GM18502 (cell line): ENCODE results near the gene KDM6A.
"Not testable (repeated sequence)": the region's sequence is repeated elsewhere in the genome, so short reads cannot be mapped to it uniquely, and the experiment has no call there.

ENCODE experiments used
- ATAC-seq: cut with Tn5 transposase; IDR thresholded peaks from one replicate; pipeline ENCODE4 v1.9.1; 2021; ENCODE audit warnings: mild to moderate bottlenecking; ENCODE audit not compliant: unreplicated experiment, poor library complexity

Gene KDM6A

GRCh38 chrX:44872821-44873414 lies at the start of gene KDM6A:
Gene KDM6A (plus strand): TSS chrX:44873188. CDS start chrX:44873552, 364 bp downstream.
- ATAC-seq = peak; percentile 89

- not testable (repeated sequence) for ATAC-seq
Observed at GRCh38 chrX:44823193-44823592, 49.8 kb upstream of the KDM6A start.

- no peak for ATAC-seq
Observed at GRCh38 chrX:44828008-44828605, 44.9 kb upstream of the KDM6A start.

GRCh38 chrX:44829832-44830231 lies 43.2 kb upstream of the KDM6A start:
- ATAC-seq = no peak

GRCh38 chrX:44842550-44843317 lies 30.3 kb upstream of the KDM6A start:
- no peak for ATAC-seq

GRCh38 chrX:44843318-44843702 lies 29.7 kb upstream of the KDM6A start:
- ATAC-seq = no peak

GRCh38 chrX:44843753-44844152 lies 29.2 kb upstream of the KDM6A start, which contains the start of gene DUSP21:
Gene DUSP21 (plus strand): TSS chrX:44844021. CDS start chrX:44844133, 112 bp downstream.
- ATAC-seq = no peak

- no peak for ATAC-seq
Observed at GRCh38 chrX:44844204-44844603, 28.8 kb upstream of the KDM6A start.

- ATAC-seq = not testable (repeated sequence)
Observed at GRCh38 chrX:44850891-44851290, 22.1 kb upstream of the KDM6A start.

GRCh38 chrX:44871114-44871645 lies 1.8 kb upstream of the KDM6A start:
- ATAC-seq = no peak

GRCh38 chrX:44871931-44872820 lies 812 bp upstream of the KDM6A start:
- ATAC-seq = peak; percentile 35

GRCh38 chrX:44873415-44874276 lies 658 bp downstream of the KDM6A start:
- ATAC-seq = peak; percentile 7

- no peak for ATAC-seq
Observed at GRCh38 chrX:44874420-44875184, 1.6 kb downstream of the KDM6A start.

- ATAC-seq = no peak
Observed at GRCh38 chrX:44875185-44875489, 2.1 kb downstream of the KDM6A start.

GRCh38 chrX:44876086-44876485 lies 3.1 kb downstream of the KDM6A start:
- no peak for ATAC-seq

GRCh38 chrX:44876767-44877166 lies 3.8 kb downstream of the KDM6A start:
- ATAC-seq = no peak

GRCh38 chrX:44878780-44879179 lies 5.8 kb downstream of the KDM6A start:
- ATAC-seq = no peak

- no peak for ATAC-seq
Observed at GRCh38 chrX:44881549-44881948, 8.6 kb downstream of the KDM6A start.

GRCh38 chrX:44882635-44883034 lies 9.6 kb downstream of the KDM6A start:
- no peak for ATAC-seq
